HG02678 (cell line): Measurements from ENCODE around the gene MACROD2.
A peak's percentile ranks its signal among the peaks of the same experiment; 100 is the strongest.
"Not testable (repeated sequence)": the region's sequence is repeated elsewhere in the genome, so short reads cannot be mapped to it uniquely, and the experiment has no call there.

Experiments
- ATAC-seq: cut with Tn5 transposase; IDR thresholded peaks from one replicate; pipeline ENCODE4 v1.9.1; 2021; ENCODE audit warnings: mild to moderate bottlenecking, moderate library complexity; ENCODE audit not compliant: unreplicated experiment

Gene MACROD2

DNA sequence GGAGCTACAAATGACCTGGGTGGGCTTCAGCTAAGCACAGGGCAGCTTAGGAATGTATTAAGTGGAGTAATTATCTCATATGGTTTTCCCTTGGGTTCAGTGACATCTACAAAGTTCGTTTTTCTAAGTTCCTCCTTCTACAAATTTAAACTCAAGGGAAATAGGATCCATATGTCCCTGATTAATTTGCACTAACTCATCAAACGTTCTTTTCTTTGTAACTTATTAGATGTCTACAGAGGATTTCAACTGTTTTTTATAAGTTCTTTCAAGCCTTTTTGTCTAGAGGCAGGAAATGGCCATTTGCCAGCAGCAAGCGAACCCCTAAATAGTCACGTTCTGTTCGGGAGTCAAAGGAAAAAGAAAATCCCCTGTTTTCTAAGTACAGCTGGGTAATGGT lies 1517.6 kb downstream of the MACROD2 start:
- ATAC-seq: no peak

DNA sequence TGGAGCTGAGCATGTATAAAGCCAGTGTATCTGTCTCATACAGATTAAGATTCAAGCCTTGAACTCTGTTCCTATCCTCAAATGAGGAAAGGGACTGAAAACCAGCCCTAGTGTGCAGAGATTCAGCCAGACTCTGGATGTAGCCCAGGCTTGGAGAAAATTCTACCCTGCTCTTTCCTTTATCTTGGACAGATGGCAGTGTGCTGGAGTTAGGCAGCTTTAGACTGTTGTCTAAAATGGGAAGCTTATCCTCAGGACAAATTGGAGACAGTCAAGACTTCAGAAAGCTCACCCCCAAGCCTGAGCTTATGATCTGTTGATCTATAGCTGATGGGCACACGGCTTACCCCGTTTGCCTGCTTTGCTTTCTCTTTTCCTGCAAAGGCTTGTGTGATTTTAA lies 1520.4 kb downstream of the MACROD2 start:
- no peak for ATAC-seq

DNA sequence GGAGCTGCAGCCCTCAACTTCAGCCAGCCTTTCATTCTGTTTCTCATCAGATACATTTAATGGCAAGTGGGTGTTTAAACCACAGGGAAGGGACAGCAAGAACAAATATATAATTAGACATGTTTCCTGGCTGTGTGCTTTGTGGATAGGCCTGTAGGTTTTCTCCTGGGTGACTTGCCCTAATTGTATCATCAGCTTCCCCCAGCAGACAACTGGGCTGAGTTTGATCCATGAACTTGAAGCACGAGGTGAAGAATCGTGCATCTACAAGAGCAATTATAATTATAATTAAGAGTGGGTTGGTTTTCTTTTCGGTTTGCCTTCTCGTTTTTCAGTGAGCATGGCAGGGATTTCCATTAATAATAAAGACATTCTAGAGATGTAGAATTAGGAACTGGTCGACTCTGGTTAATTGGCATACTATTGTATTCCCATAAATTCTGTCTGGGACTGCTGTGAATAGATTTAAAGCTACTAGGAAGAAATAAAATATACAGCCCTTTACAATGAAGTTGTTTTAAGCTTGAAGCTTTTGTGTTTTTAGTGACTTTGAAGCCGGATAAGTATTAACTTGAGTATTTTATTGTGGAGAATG lies 1525.7 kb downstream of the MACROD2 start:
- no peak for ATAC-seq

DNA sequence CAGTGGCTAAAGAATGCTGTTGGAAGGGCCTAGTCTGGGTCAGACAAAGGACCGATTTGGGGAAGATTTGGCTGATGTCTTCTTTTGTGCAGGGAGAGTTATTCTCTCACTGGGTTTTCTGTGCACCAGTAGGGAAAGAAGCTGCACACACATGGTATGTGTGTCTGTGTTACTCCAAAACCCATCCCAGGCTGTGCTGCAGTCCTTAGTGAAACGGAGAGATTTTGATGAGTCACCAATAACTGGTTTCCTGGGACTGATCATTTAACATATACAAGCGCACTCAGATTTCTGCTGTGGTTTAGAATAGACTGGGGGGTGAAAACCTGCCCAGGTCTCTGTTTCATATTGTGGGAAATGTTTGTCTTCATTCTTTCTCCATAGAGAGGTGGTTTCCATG lies 1528.1 kb downstream of the MACROD2 start:
- no peak for ATAC-seq

DNA sequence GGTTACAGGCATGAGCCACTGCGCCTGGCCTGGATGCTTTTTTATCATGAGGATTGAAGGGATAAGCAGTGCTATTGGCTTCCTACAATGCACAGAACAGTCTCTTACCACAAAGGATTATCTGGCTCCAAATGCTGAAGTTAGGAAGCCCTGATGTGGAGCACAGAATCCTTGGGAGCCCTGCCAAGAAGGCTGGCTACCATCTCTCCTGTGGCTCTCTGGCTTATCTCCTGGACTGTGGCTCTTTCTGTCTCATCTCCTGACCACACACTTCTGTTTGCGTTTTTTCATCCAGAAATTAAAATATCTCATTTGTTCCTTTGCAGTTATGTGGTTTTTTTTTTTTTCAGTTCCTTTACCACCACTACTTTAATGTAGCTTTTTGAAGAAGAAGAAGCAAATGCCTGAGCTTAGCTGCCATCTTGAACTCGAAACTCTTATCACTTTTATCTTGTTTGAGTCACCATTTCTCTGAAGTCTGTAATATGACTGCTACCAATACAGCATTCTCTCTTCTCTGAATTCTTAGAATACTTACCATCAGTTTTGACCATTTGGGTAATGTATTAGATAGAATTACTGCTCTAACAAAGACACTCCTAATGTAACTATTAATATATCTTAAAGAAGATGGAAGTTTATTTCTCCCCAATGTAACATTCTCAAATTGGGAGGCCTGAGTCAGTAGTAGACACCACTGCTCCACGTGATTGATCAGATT lies 1533.2 kb downstream of the MACROD2 start:
- no peak for ATAC-seq

DNA sequence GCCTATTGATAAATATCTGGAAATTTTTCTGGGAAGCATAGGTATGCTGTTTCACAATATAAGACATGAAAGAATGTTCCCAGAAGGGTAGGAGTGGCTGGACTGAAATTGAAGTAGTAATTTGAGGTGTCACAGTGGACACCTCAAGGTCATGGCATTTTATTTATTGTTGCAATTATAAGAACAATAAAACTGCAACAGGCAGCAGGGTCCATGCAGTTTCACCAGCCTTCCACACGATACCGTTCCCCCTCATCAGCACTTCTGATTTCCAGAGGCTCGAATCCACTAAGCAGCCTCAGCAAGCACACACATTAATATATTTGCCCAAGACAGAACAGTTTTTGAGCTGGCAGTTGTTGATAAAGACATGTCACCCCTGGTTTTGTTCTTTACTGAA lies 1540.5 kb downstream of the MACROD2 start:
- no peak for ATAC-seq

DNA sequence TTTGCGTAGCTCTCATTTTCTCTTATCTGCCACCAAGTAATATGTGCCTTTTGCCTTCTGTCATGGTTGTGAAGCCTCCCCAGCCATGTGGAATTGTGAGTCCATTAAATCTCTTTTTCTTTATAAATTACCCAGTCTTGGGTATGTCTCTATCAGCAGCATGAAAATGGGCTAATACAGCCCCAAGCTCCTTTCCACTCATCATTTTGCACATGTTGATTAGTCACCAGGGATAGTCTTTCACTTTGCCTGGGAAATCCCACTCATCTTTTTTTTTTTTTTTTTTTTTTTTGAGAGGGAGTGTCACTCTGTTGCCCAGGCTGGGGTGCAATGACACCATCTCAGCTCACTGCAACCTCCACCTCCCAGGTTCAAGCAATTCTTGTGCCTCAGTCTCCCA lies 1541.9 kb downstream of the MACROD2 start:
- ATAC-seq: not testable (repeated sequence)

DNA sequence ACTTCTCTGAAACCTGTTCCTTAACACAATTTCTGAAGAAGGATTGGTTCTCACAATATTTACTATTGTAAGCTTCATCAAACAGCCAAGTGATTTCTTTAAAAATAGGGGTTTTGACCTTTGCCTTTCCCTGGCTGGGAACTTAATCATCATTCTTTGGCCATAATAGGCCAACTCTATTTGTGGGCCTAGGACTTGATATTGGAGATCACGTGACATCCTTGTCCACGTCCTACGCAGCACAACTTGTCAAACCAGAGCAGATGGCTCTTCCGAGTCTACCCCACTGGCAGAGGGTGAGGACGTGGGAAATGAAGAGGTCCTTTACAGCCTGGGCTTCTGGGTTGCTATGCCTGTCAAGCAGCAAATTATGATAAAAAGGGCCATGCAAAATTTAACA lies 1547.3 kb downstream of the MACROD2 start:
- no peak for ATAC-seq

DNA sequence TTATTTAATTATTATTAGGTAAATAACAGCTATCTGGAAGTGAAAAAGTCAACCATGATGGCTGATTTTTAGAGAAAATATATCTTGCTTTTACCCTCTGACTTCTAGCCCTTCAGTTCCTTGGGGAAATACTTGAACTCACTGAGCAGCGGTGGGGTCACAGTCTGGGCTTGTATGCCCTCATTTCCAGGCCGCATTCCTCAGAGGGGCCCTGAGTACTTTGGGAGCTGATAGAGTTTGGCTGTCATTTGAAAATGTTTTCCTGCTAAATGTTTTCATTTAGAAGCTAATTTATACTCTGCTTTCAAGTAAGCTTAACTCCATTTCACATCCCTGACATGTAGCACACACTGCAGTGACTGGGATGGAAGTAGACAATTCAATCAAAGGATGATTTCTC lies 1549.4 kb downstream of the MACROD2 start:
- no peak for ATAC-seq

DNA sequence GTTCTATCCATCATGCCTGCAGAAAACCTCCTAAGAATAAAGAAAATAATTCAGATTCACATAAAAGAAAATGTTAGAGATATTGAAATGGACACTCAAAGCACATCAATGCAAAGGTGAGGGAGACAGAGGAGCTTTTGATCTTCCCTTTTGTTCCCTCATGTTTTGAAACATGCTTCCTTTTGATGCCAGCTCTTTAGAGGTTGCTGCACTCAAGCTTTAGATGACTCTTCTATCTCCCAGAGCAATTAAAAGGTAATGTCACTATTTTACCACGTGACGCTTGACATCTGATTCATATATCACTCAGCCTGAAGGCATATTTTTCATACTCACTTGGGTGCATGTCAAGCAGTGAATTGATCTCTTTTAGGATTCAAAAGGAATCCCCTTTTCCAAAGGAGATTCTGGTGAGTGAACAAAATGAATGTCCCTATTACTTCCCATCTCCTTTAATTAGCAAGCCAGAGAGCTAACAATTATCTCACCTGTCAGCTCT lies 1551.3 kb downstream of the MACROD2 start:
- no peak for ATAC-seq

DNA sequence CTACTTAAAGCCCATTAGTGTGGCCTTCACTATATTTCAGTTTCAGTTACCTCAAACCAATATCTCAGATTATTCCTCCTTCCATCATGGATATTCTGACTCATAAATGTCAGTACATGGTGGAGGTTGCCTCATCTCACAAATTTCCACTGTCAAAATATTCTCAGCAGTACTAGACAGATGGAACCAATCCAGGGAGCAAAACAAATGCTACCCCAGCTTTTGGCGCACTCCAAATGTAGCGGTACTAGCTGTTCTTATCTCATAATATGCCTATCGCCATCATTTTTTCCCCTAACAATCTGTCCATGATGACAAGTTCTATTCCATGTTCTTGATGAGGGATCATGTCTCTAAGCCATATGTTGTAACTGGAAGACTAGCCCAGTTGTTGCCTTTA lies 1551.8 kb downstream of the MACROD2 start:
- no peak for ATAC-seq

DNA sequence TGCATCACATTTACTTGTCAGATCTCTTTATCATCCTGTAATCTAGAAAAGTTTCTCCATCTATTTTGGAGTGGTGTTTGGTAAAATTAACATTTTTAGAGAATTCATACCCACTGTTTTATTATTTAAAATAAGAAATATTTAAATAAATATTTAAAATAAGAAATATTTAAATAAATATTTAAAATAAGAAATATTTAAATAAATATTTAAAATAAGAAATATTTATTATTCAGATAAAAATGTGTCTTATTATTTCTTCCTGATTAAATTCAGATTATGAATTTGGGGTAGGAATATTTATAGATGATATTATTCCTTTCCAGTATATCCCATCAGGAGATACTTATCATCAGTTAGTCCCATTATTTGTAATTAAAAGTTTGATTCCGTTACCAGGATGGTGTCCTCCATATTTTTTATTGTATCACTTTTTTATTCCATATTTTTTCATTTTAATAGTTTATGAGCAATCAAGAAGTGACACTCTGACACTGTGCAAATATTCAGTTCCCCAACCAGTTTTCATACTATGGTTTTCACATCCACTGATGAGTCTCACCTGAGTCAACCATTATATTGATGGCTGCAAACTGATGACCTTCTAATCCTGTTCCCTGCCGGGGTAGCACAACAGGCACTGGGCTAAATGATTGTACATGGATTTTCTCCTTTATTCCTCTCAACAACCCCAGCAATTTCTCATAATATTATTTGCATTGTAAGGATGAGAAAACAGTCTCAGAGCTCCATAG lies 1555.0 kb downstream of the MACROD2 start:
- ATAC-seq: no peak

DNA sequence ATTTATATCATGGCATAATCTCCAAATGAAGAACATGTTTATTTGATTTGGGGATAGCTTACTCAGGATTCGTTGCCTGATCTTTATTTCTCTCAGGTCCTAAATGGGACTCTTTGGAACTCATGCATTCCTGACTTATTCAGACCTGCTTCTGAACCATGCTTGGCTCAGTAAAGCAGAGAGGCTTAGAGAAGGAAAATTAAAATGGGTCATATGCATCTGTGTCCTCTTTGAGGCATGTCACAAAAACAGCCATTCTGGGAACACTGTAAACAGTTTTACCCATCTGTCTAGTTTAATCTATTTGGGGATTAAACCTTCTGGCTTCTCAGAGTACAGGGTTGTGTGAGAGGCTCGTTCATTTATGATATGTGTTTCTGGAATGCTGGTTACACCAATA lies 1560.6 kb downstream of the MACROD2 start:
- no peak for ATAC-seq

DNA sequence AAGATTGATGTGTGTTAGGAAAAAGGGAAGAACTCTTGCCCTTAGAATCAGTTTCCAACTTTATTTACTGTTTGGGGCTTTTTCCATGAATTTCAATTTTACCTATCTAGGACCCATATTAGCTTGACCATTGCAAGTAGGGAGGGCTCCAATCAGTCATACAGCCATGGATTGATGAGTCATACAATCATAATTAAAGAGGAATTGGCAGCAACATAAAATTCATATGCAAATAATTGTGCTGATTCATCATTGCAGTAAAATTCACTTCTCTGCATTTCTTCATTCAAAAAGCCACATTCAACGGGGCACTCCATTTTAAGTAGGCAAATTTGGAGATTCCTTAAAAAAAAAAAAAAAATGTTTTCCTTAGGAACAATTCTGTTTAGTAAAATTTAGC lies 1561.6 kb downstream of the MACROD2 start:
- ATAC-seq: no peak

DNA sequence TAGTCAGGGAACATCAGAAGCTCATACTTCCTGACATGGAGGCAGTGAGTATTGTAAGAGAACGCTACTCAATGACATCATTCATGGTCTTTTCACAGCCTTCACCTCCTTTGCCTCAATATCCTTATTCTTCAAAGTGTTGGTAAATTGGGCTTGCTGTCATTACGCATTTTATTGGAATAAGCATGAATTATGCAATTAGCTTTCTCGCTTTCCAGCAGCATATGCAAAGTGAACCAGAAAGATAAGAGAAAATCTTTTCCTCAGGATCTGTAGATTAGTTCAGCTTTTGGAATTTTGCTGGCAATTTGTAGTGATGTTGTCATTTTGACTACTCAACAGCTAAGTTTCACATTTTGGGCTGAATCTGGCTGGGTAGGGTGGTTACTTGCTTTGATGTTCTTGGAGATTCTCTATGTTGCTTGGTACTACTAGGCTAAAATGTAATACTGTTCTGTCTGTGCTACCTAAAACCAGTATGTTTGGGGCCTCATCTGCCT lies 1565.8 kb downstream of the MACROD2 start:
- ATAC-seq: no peak

DNA sequence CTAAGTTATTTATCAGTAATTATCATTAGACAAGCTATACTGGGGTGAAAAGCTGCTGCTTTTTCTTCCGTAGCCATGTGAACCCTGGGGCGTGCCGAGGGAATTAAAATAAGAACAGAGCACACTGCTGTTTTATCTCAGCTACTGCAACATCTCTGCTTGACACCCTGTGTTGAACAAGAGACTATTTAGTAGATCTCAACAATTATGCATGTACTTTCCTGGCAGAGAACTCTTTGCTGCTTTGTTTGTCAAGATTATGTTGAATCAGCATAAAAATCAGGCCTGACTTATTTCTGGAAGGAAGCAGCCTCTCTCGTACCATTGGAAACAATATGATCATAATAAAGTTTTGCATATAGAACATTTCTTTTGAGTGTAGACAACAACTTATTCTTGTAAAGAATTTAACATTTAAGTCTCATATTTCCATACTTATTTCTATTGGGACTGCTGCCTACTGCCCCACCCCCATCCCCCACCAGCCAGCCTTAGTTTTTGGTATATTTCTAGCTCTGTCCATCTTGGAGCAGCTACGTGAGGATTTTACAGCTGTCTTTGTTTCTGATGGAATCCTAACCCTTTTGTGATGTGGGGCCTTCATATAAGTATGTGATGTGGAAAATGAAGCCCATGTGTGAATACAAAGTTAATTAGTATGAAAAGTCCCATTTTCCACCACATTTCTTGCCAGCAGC lies 1566.5 kb downstream of the MACROD2 start:
- no peak for ATAC-seq

DNA sequence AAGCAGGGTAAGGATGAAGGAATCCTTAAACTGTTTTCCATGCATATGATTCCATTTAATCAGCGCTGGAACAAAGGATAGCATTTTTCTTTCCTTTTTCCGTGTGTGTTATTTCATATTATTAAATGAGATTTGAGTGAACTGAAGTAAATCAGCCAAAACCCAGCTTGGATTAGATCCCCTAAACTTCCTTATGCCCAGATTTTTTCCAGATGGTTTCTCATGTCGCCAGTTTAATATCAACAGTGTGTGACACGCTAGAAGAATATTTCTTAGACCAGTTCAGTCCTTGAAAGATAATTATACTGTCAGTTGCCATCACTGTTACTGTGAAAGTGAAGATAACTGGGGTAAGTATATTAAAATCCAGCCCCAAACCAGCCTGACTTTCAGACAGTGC lies 1568.5 kb downstream of the MACROD2 start:
- no peak for ATAC-seq

DNA sequence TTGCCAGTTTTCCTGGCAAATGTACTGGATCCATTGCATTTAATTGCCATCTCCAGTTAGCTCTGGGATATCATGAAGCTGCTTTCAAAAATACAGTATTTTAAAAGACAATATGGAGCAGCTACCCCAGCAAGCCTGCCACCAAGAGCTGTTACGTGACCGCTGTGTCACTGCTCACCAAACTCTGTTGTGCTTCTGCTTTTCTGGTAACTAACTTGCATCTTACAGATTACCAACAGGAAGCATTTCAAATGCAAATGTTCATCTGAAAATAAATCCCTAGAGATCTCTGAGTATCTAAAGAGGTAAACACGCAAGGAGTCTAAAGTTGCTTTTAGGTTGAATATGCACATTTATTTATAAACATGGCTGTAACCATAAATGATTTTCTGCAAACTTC lies 1569.7 kb downstream of the MACROD2 start:
- peak; percentile 62 for ATAC-seq

DNA sequence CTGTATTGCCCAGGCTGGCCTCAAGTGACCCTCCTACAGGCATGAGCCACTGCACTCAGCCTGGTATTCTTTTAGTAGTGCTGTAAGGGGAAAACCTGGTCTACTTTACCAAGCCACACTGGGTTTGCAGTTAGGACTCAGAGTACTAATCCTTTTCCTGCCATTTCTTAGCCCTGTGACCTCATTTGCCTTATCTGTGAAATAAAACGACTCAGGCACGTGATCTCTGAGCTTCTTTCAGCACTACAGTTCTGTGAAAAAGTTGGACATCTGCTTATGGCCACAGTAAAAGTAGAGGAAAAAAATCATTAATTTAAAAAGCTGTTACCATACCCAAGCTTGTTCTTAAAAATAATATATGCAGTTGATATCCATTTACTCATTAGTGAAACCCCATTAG lies 1570.5 kb downstream of the MACROD2 start:
- no peak for ATAC-seq

DNA sequence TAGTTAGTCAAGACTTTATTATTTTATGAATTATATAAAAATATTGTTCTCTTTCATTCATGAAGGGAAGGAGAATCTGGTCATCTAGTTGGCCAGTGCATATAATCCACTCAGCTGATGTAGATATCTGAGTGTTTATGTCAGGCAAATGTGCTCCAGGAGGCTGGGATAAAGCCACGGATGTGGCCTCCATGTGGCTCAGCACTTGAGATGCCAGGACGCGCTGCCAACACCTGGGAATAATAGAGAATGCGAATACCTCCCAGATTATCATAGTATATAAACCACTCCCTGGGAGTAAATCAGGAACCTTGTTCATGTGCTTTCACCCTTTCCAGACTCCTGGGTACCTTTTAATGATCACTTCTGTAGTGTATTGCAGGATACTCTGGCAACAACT lies 1571.9 kb downstream of the MACROD2 start:
- ATAC-seq: no peak

DNA sequence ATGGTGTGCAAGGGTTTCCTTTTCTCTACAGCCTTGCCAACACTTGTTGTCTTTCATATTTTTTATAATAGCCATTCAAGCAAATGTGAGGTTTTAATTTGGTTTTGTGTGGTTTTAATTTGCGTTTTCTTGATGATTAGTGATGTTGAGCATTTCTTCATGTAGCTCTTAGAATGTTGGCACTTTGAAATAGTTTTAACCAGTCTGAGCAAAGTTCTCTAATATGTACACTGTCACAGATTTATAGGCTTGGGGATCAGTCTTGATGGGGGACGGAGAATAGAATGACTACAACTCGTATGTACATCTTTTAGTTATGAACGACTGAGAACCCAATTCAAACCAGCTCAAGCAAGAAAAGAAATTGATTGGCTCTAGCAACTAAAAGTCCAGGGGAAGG lies 1574.8 kb downstream of the MACROD2 start:
- no peak for ATAC-seq
